GM12878 (cell line): ENCODE data around the gene BATF. TPM values are rescaled to one million over a fixed set of nuclear protein-coding genes. Genes with fewer than 3 reads are reported as not detected.

Experiments
- ATAC-seq: fragments of 200-7000 bp; cut with Tn5 transposase; 3 replicates; pipeline ENCODE4 v1.9.1; 2020; ENCODE audit warnings: mild to moderate bottlenecking, moderate library complexity
- BruUV-seq: library from RNA; stranded (reverse); fragments of 400-500 nt; replicated peaks from 2 replicates; lab custom pipeline; 2021; lab: Mats Ljungman, UMichigan
- CTCF ChIA-PET: fragments of 300-600 bp; sonication (Branson Sonifier 250); formaldehyde crosslinking; extraction: SDS; loops from one replicate; lab custom pipeline; 2021; ENCODE audit warnings: inconsistent platforms; lab: Yijun Ruan, JAX
- POLR2A ChIA-PET: fragments of 350-600 bp; formaldehyde crosslinking; extraction: SDS; loops from one replicate; lab custom pipeline; 2021; ENCODE audit warnings: inconsistent platforms; lab: Charles Lee
- RAD21 ChIA-PET: fragments of 300-600 bp; sonication (Branson Sonifier 250); formaldehyde crosslinking; loops from one replicate; lab custom pipeline; 2023; ENCODE audit warnings: antibody characterized with exemption; ENCODE audit not compliant: unreplicated experiment; lab: Charles Lee
- SMC1A ChIA-PET: fragments of 300-600 bp; sonication (Branson Sonifier 250); formaldehyde crosslinking; loops from one replicate; lab custom pipeline; 2023; ENCODE audit not compliant: unreplicated experiment, uncharacterized antibody; lab: Charles Lee
- DNase-seq: peaks from one replicate; pipeline ENCODE4 v3.0.0-alpha.2; 2011; ENCODE audit warnings: low read depth, low spot score
- FAIRE-seq: peaks from 3 replicates; lab custom pipeline; 2011; peaks lifted over from hg19 to GRCh38; lab: Jason Lieb, UNC
- H2AFZ ChIP-seq: 2 replicates; pipeline ENCODE4 v1.6.0; 2011; ENCODE audit warnings: low read depth, low read length, control low read depth; ENCODE audit not compliant: control insufficient read depth
- H3K27ac ChIP-seq: 2 replicates; pipeline ENCODE4 v1.5.1; 2011; ENCODE audit warnings: control low read depth; ENCODE audit not compliant: control insufficient read depth, insufficient read depth
- H3K27me3 ChIP-seq, 2 experiments: replicated peaks in 1 of 2; 2 replicates each; pipeline versions ENCODE4 v1.6.0 to v1.6.1; 2011; ENCODE audit warnings: low read length in 1 of 2; ENCODE audit not compliant: control insufficient read depth in 2 of 2, insufficient read depth in 2 of 2
- H3K36me3 ChIP-seq, 2 experiments: 2 replicates each; pipeline ENCODE4 v1.5.1; 2011; ENCODE audit warnings: low read length in 1 of 2; ENCODE audit not compliant: control insufficient read depth in 2 of 2, insufficient read depth in 2 of 2
- H3K4me1 ChIP-seq: 2 replicates; pipeline ENCODE4 v1.6.1; 2011; ENCODE audit warnings: mild to moderate bottlenecking, low read length, moderate library complexity, mixed read lengths; ENCODE audit not compliant: control insufficient read depth, insufficient read depth
- H3K4me2 ChIP-seq: 2 replicates; pipeline ENCODE4 v1.6.0; 2011; ENCODE audit warnings: control low read depth; ENCODE audit not compliant: control insufficient read depth, insufficient read depth
- H3K4me3 ChIP-seq: fragments of 200-600 bp; sonication (generic); 2 replicates; pipeline ENCODE4 v1.5.1; 2016
- H3K79me2 ChIP-seq: 2 replicates; pipeline ENCODE4 v1.6.0; 2011; ENCODE audit warnings: low read length; ENCODE audit not compliant: control insufficient read depth, insufficient read depth
- H3K9ac ChIP-seq: 2 replicates; pipeline ENCODE4 v1.8.0; 2011; ENCODE audit warnings: low read length, control low read depth, mixed read lengths; ENCODE audit not compliant: control insufficient read depth, insufficient read depth
- H3K9me3 ChIP-seq: replicated peaks from 3 replicates; pipeline ENCODE4 v1.5.1; 2011; ENCODE audit warnings: mild to moderate bottlenecking, low read length; ENCODE audit not compliant: control insufficient read depth, insufficient read depth
- H4K20me1 ChIP-seq: 2 replicates; pipeline ENCODE4 v1.6.0; 2011; ENCODE audit not compliant: control insufficient read depth, insufficient read depth
- BHLHE40 ChIP-seq, 2 experiments: fragments of 450-650 bp in 1 of 2; IDR thresholded peaks; 2 replicates each; pipeline ENCODE4 v1.6.1; 2011 to 2017; ENCODE audit warnings: low read depth in 2 of 2, borderline replicate concordance in 1 of 2, improper control_type of control experiment in 1 of 2, low read length in 1 of 2, mild to moderate bottlenecking in 1 of 2
- BMI1 ChIP-seq: fragments of 450-650 bp; IDR thresholded peaks from 2 replicates; pipeline ENCODE4 v1.6.1; 2016; ENCODE audit warnings: mild to moderate bottlenecking, moderate library complexity, borderline replicate concordance
- EED ChIP-seq: sonication (generic); IDR thresholded peaks from 2 replicates; pipeline ENCODE4 v1.6.1; 2016; ENCODE audit warnings: antibody characterized with exemption, low read depth
- FOS ChIP-seq: IDR thresholded peaks from 3 replicates; pipeline ENCODE4 v1.6.1; 2011; ENCODE audit warnings: borderline replicate concordance; ENCODE audit not compliant: insufficient read length; ENCODE audit errors: extremely low read depth
- HDAC6 ChIP-seq: fragments of 200-600 bp; sonication (generic); IDR thresholded peaks from one replicate; pipeline ENCODE4 v1.8.0; 2017; ENCODE audit warnings: antibody characterized with exemption; ENCODE audit not compliant: unreplicated experiment
- JUNB ChIP-seq: IDR thresholded peaks from 2 replicates; pipeline ENCODE4 v1.6.1; 2016; ENCODE audit warnings: antibody characterized with exemption, mild to moderate bottlenecking
- JUND ChIP-seq: IDR thresholded peaks from 2 replicates; pipeline ENCODE4 v1.6.1; 2012; ENCODE audit warnings: low read depth, mild to moderate bottlenecking, low read length, improper control_type of control experiment, moderate library complexity
- MEF2A ChIP-seq: IDR thresholded peaks from 2 replicates; pipeline ENCODE4 v1.6.1; 2011; ENCODE audit warnings: low read depth, mild to moderate bottlenecking, low read length, moderate library complexity; ENCODE audit not compliant: insufficient read depth
- MTA2 ChIP-seq: fragments of 450-650 bp; IDR thresholded peaks from 2 replicates; pipeline ENCODE4 v1.6.1; 2016; ENCODE audit warnings: low read depth, mild to moderate bottlenecking, moderate library complexity
- MYC ChIP-seq: IDR thresholded peaks from 2 replicates; pipeline ENCODE4 v1.6.1; 2011; ENCODE audit warnings: mild to moderate bottlenecking, low read length, moderate library complexity, inconsistent platforms; ENCODE audit not compliant: insufficient read depth, insufficient replicate concordance, insufficient read length, severe bottlenecking
- RELB ChIP-seq: fragments of 450-650 bp; IDR thresholded peaks from 2 replicates; pipeline ENCODE4 v1.6.1; 2017; ENCODE audit warnings: low read depth, mild to moderate bottlenecking, moderate library complexity
- SRF ChIP-seq, 2 experiments: IDR thresholded peaks; 2 replicates each; pipeline ENCODE4 v1.6.1; 2011; ENCODE audit warnings: low read depth in 2 of 2, low read length in 2 of 2, mild to moderate bottlenecking in 1 of 2, moderate library complexity in 1 of 2
- USF1 ChIP-seq: IDR thresholded peaks from 2 replicates; pipeline ENCODE4 v1.6.1; 2011; ENCODE audit warnings: borderline replicate concordance, low read depth, mild to moderate bottlenecking, moderate library complexity, mixed read lengths, low read length; ENCODE audit not compliant: insufficient read depth; ENCODE audit errors: extremely low read length
- ZNF207 ChIP-seq: fragments of 450-650 bp; IDR thresholded peaks from 2 replicates; pipeline ENCODE4 v1.6.1; 2014; ENCODE audit warnings: antibody characterized with exemption, mild to moderate bottlenecking, borderline replicate concordance
- ZNF217 ChIP-seq: fragments of 450-650 bp; IDR thresholded peaks from 2 replicates; pipeline ENCODE4 v1.6.1; 2017; ENCODE audit warnings: antibody characterized with exemption, mild to moderate bottlenecking
- ZSCAN29 ChIP-seq: fragments of 450-650 bp; IDR thresholded peaks from 2 replicates; pipeline ENCODE4 v1.6.1; 2017; ENCODE audit warnings: mild to moderate bottlenecking, moderate library complexity
- WGBS: methylation state at CpG from one replicate; pipeline ENCODE4 v1.1.6; 2016; ENCODE audit warnings: low lambda C conversion rate; ENCODE audit not compliant: insufficient replicate concordance, insufficient coverage; ENCODE audit errors: missing lambda C conversion rate; 5-methylcytosine and 5-hydroxymethylcytosine counted together
- in situ Hi-C: fragments of 300-500 bp; cut with MboI; formaldehyde crosslinking; loops from 9 replicates; pipeline ENCODE4 v1.14.3; 2018; ENCODE audit warnings: mixed read lengths
- intact Hi-C: fragments of 100-400 bp; cut with micrococcal nuclease; formaldehyde crosslinking; loops from one replicate; pipeline ENCODE4 v1.14.2; 2022; ENCODE audit not compliant: unreplicated experiment
- polyA plus RNA-seq, 11 experiments: library from polyadenylated mRNA; depleted of rRNA in 4 of 11; unstranded in 6 of 11; stranded (reverse) in 5 of 11; fragments of >200 nt; fragmentation: Nextera tagmentation in 4 of 11; fragmentation: Illumina TruSeq in 1 of 11; extraction: Ambion mirVana in 4 of 11; extraction: Trizol in 1 of 11; gene quantifications; 1 replicate in 1 of 11; 2 replicates in 10 of 11; pipeline versions ENCODE4 v1.2.1 to v1.2.3, GENCODE V29; 2011 to 2016; ENCODE audit warnings: inconsistent platforms in 2 of 11, missing spikeins in 2 of 11, low read depth in 1 of 11
- total RNA-seq, 4 experiments: library from RNA; depleted of rRNA in 3 of 4; stranded (reverse); fragments of >200 nt in 3 of 4; fragmentation: Illumina TruSeq in 1 of 4; extraction: Trizol in 1 of 4; gene quantifications; 2 replicates each; pipeline versions ENCODE4 v1.2.1 to v1.2.3, GENCODE V29; 2013 to 2021
- TF ChIP-seq, protein P1 (sequence below): fragments of 150-350 bp; IDR thresholded peaks from 2 replicates; pipeline ENCODE4 v1.6.1; 2016; ENCODE audit warnings: low read depth, low read length

BATF gene
- total and polyA plus RNA-seq, 10 of the 15 experiments (the other 5 are each of a cell fraction or from before 2014, with no cell fraction given), result 10.0 to 154 (median 103) TPM

GRCh38 chr14:75578786-75579337, 56.6 kb downstream of the BATF start:
- 96% methylated on average over 21 of the region's 21 CpGs for WGBS
- H3K27me3 ChIP-seq, result no peaks in the 10 kb centered on the region
- peak overlapping the region; percentile 74; the same call in 1 of the 2 replicates for H3K4me3 ChIP-seq
- H2AFZ ChIP-seq, result peak overlapping the region; percentile 29; the same call in 1 of the 2 replicates
- no peaks in the 10 kb centered on the region for H3K36me3 ChIP-seq
- H3K9me3 ChIP-seq, result no peaks in the 10 kb centered on the region
- BruUV-seq, result no TSS peak
- ChIA-PET CTCF (interaction anchor here (0.9 to 14.9 kb wide), 12 partner anchors 9 to 403 kb away, joined by 3 to 578 read pairs (median 11); partner anchors contain the start of genes BATF, ERG28, TGFB3 and TTLL5), POLR2A (interaction anchor here (0.9 to 2.5 kb wide), 5 partner anchors 24 to 82 kb away, joined by 3 to 12 read pairs (median 9); partner anchors contain the start of genes ERG28 and TTLL5), SMC1A (interaction anchor here (0.8 to 12.4 kb wide), 11 partner anchors 9 to 132 kb away, joined by 3 to 375 read pairs (median 20); partner anchors contain the start of genes BATF, ERG28 and TTLL5), RAD21 (interaction anchor here (1.5 to 7.3 kb wide), 7 partner anchors 9 to 132 kb away, joined by 3 to 320 read pairs (median 18); partner anchors contain the start of genes ERG28 and TTLL5)
- DNase-seq (no peak), FAIRE-seq (no peak), ATAC-seq (no peak)
- no peaks in the 10 kb centered on the region for H3K79me2 ChIP-seq
- H3K4me2 ChIP-seq, result peak overlapping the region; percentile 93
- in situ Hi-C loops, result loop anchor here (5.0 to 10.0 kb wide), 2 partner anchors 73 to 406 kb away; partner anchors contain the start of genes IFT43 and TGFB3
- no peak overlapping the region for H3K27ac ChIP-seq
- intact Hi-C loops, result loop anchor here (10.0 kb wide), 1 partner anchor 406 kb away; the partner anchor contains the start of genes IFT43 and TGFB3
- H3K9ac ChIP-seq, result no peak overlapping the region
- no peaks in the 10 kb centered on the region for H4K20me1 ChIP-seq
- H3K4me1 ChIP-seq, result peaks cover 7% of the 10 kb centered on the region; the same call in 1 of the 2 replicates
- TF ChIP-seq FOS (no peak), USF1 (no peak), ZSCAN29 (no peak), RELB (no peak), EED (no peak), MTA2 (no peak), SRF (IDR thresholded peaks at IDR 0.05; ENCODE audit: low read depth in 2 of 2, low read length in 2 of 2) (no peak), BMI1 (no peak), HDAC6 (no peak), JUND (no peak), MYC (no peak), ZNF217 (no peak), BHLHE40 (IDR thresholded peaks at IDR 0.05; ENCODE audit: borderline replicate concordance in 1 of 2, low read depth in 2 of 2, low read length in 1 of 2) (no peak), MEF2A (no peak), ZNF207 (no peak), JUNB (no peak)
- TF ChIP-seq, protein P1, sequence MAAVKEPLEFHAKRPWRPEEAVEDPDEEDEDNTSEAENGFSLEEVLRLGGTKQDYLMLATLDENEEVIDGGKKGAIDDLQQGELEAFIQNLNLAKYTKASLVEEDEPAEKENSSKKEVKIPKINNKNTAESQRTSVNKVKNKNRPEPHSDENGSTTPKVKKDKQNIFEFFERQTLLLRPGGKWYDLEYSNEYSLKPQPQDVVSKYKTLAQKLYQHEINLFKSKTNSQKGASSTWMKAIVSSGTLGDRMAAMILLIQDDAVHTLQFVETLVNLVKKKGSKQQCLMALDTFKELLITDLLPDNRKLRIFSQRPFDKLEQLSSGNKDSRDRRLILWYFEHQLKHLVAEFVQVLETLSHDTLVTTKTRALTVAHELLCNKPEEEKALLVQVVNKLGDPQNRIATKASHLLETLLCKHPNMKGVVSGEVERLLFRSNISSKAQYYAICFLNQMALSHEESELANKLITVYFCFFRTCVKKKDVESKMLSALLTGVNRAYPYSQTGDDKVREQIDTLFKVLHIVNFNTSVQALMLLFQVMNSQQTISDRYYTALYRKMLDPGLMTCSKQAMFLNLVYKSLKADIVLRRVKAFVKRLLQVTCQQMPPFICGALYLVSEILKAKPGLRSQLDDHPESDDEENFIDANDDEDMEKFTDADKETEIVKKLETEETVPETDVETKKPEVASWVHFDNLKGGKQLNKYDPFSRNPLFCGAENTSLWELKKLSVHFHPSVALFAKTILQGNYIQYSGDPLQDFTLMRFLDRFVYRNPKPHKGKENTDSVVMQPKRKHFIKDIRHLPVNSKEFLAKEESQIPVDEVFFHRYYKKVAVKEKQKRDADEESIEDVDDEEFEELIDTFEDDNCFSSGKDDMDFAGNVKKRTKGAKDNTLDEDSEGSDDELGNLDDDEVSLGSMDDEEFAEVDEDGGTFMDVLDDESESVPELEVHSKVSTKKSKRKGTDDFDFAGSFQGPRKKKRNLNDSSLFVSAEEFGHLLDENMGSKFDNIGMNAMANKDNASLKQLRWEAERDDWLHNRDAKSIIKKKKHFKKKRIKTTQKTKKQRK, result no peak
